ENCODE results near the gene CPNE1. TPM values are rescaled to one million over a fixed set of nuclear protein-coding genes. Genes with fewer than 3 reads are reported as not detected.
A peak's percentile ranks its signal among the peaks of the same experiment; 100 is the strongest.
"Not testable (repeated sequence)": the region's sequence is repeated elsewhere in the genome, so short reads cannot be mapped to it uniquely, and the experiment has no call there.

Gene CPNE1
- 121 and 122 TPM in 2 replicates for polyA plus RNA-seq (2013)

DNA sequence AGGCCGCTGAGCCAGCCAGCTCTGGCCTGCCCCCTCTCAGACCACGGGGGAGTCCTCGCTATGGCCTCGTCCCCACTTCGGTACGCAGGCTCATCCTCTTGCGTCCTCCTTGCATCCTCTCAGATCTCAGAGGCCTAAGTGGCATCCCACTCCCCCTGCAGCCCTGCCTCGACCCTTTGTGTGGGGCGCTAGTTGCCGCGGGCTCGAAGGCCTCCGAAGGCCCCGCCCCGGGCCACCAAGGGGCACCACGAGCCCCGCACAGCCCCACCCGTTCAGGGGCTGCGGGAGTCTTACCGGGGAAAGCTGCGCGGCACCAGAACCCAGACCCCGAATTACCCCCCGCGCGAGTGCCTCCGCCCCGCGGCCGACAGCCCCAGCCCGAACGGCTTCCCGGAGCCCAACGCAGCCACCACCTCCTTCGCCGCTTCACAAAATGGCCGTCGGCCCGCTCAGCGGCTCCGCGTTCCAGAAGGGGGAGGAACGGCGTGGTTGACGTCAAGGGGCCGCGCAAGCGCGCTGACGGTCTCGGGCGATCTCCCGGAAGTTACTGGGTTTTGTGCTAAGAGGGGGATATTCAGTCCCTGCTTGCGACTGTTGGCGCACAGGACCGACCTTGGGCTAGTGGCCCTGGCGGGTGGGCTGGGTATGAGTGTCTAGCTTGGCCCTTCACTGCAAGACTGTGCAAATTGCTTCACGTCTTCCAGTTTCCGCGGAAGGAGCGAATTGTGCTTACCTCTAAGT is at the start of gene CPNE1, which contains the start of gene RBM12:
TSS of gene CPNE1 (minus strand) at position 435 of the 741 bp plus-strand sequence. CDS start 31,977 bp downstream, outside the sequence.
TSS of gene RBM12 (minus strand) at position 435 of the 741 bp plus-strand sequence. CDS start 9,578 bp downstream, outside the sequence.
- H3K14ac ChIP-seq (ENCODE audit: low read length): peak within 1 kb of the TSS; percentile 99
- H3K27me3 ChIP-seq (ENCODE audit: insufficient read depth, low read length): no peaks in the 10 kb centered on the region
- peak within 1 kb of the TSS; percentile 91 for H4K91ac ChIP-seq (ENCODE audit: low read depth, low read length)
- peak within 1 kb of the TSS; percentile 99 for H4K8ac ChIP-seq (ENCODE audit: low read depth, low read length)
- peak within 1 kb of the TSS; percentile 91 for H2BK5ac ChIP-seq (ENCODE audit: low read depth, low read length, poor library complexity)
- H3K4ac ChIP-seq (ENCODE audit: low read depth, low read length): peak within 1 kb of the TSS; percentile 97
- DNase-seq: peak; percentile 96 to 98
- peak within 1 kb of the TSS; percentile 97 for H2AFZ ChIP-seq (ENCODE audit: insufficient read depth, low read length, poor library complexity)
- H4K12ac ChIP-seq (ENCODE audit: low read depth, low read length): peak within 1 kb of the TSS; percentile 100
- H3K23ac ChIP-seq (ENCODE audit: low read length): no peak within 1 kb of the TSS
- H2BK120ac ChIP-seq (ENCODE audit: insufficient read depth, low read length, poor library complexity): peak within 1 kb of the TSS; percentile 88
- peaks cover 11% of the 10 kb centered on the region for H3K79me1 ChIP-seq (ENCODE audit: low read length)
- peaks cover 17% of the 10 kb centered on the region for H3K79me2 ChIP-seq (ENCODE audit: control insufficient read depth, insufficient read depth, low read length, poor library complexity)
- no peaks in the 10 kb centered on the region for H3K9me3 ChIP-seq (ENCODE audit: insufficient read depth, low read depth, low read length)
- H3K18ac ChIP-seq (ENCODE audit: low read length): peak within 1 kb of the TSS; percentile 96
- H3K4me3 ChIP-seq (ENCODE audit: low read depth, low read length): peak within 1 kb of the TSS; percentile 94
- H3K4me2 ChIP-seq (ENCODE audit: low read length): peak within 1 kb of the TSS; percentile 91
- H3K4me1 ChIP-seq (ENCODE audit: control insufficient read depth in 1 of 2, insufficient read depth in 2 of 2, low read length in 2 of 2): peaks cover 4 to 5% of the 10 kb centered on the region in 2 experiments
- no CpG with 5 or more reads among the region's 61 CpGs for WGBS (ENCODE audit: extremely low coverage, insufficient coverage, insufficient read length)
- peak within 1 kb of the TSS; percentile 96 for H2AK5ac ChIP-seq (ENCODE audit: low read length)
- peak within 1 kb of the TSS; percentile 97 for H3K27ac ChIP-seq (ENCODE audit: low read depth, low read length)
- no peak within 1 kb of the TSS for H2BK12ac ChIP-seq (ENCODE audit: low read length)
- H3K36me3 ChIP-seq (ENCODE audit: control insufficient read depth in 1 of 2, insufficient read depth in 2 of 2, low read length in 2 of 2): peaks cover 6% of the 10 kb centered on the region in 2 experiments
- H3K9ac ChIP-seq (ENCODE audit: low read length): peak within 1 kb of the TSS; percentile 97

DNA sequence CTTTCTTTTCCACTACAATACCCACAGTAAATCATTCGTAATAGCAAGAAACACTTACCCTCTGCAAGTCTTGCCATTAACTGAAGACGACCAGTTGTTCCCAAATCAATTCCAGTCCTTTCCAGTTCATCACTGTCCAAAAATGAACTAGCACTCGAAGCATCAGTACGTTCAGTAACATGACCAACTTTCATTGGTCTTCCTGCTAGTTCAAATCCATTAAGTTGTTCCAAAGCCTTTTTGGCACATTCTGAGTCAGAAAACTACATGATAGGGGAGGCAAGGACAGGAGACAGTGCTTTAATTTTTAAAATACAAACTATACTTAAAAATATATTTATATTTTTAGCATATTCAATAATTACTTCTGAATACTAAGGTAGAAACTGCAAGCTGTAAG is 49.4 kb upstream of the CPNE1 start:
- H3K4me3 ChIP-seq (ENCODE audit: low read depth, low read length): no peak overlapping the region
- H3K27me3 ChIP-seq (ENCODE audit: insufficient read depth, low read length): no peaks in the 10 kb centered on the region
- no peak overlapping the region for H3K27ac ChIP-seq (ENCODE audit: low read depth, low read length)
- H2BK12ac ChIP-seq (ENCODE audit: low read length): no peak overlapping the region
- H3K79me1 ChIP-seq (ENCODE audit: low read length): no peaks in the 10 kb centered on the region
- H2AFZ ChIP-seq (ENCODE audit: insufficient read depth, low read length, poor library complexity): no peak overlapping the region
- H4K12ac ChIP-seq (ENCODE audit: low read depth, low read length): no peak overlapping the region
- H2AK5ac ChIP-seq (ENCODE audit: low read length): no peak overlapping the region
- no peaks in the 10 kb centered on the region for H3K4me1 ChIP-seq (ENCODE audit: control insufficient read depth in 1 of 2, insufficient read depth in 2 of 2, low read length in 2 of 2)
- no peak overlapping the region for H3K4me2 ChIP-seq (ENCODE audit: low read length)
- H3K4ac ChIP-seq (ENCODE audit: low read depth, low read length): no peak overlapping the region
- H3K79me2 ChIP-seq (ENCODE audit: control insufficient read depth, insufficient read depth, low read length, poor library complexity): peaks cover under 1% of the 10 kb centered on the region
- no peak overlapping the region for H4K91ac ChIP-seq (ENCODE audit: low read depth, low read length)
- no peak for DNase-seq
- no peak overlapping the region for H2BK120ac ChIP-seq (ENCODE audit: insufficient read depth, low read length, poor library complexity)
- no CpG with 5 or more reads among the region's 4 CpGs for WGBS (ENCODE audit: extremely low coverage, insufficient coverage, insufficient read length)
- H3K14ac ChIP-seq (ENCODE audit: low read length): no peak overlapping the region
- no peaks in the 10 kb centered on the region for H3K9me3 ChIP-seq (ENCODE audit: insufficient read depth, low read depth, low read length)
- no peak overlapping the region for H3K18ac ChIP-seq (ENCODE audit: low read length)
- H3K36me3 ChIP-seq (ENCODE audit: control insufficient read depth in 1 of 2, insufficient read depth in 2 of 2, low read length in 2 of 2): peaks cover 44 to 58% of the 10 kb centered on the region in 2 experiments
- H3K9ac ChIP-seq (ENCODE audit: low read length): no peak overlapping the region
- H4K8ac ChIP-seq (ENCODE audit: low read depth, low read length): no peak overlapping the region
- H3K23ac ChIP-seq (ENCODE audit: low read length): no peak overlapping the region
- H2BK5ac ChIP-seq (ENCODE audit: low read depth, low read length, poor library complexity): no peak overlapping the region

DNA sequence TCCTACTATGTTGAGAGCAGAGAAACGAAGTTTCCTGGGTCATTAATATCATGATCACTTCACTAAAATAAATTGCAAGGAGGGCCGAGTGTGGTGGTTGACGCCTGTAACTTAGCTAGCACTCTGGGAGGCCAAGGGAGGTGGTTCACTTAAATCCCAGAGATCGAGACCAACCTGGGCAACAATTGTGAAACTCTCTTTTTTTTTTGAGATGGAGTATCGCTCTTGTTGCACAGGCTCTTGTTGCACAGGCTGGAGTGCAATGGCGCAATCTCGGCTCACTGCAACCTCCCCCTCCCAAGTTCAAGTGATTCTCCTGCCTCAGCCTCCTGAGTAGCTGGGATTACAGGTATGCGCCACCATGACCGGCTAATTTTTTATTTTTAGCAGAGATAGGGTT is 48.4 kb upstream of the CPNE1 start:
- H3K9me3 ChIP-seq (ENCODE audit: insufficient read depth, low read depth, low read length); H3K79me1 ChIP-seq (ENCODE audit: low read length); H2BK5ac ChIP-seq (ENCODE audit: low read depth, low read length, poor library complexity); H3K79me2 ChIP-seq (ENCODE audit: control insufficient read depth, insufficient read depth, low read length, poor library complexity); H3K23ac ChIP-seq (ENCODE audit: low read length); H3K14ac ChIP-seq (ENCODE audit: low read length); H4K12ac ChIP-seq (ENCODE audit: low read depth, low read length); H3K18ac ChIP-seq (ENCODE audit: low read length); H4K91ac ChIP-seq (ENCODE audit: low read depth, low read length); H3K9ac ChIP-seq (ENCODE audit: low read length); H2AK5ac ChIP-seq (ENCODE audit: low read length); H3K4me1 ChIP-seq (ENCODE audit: control insufficient read depth in 1 of 2, insufficient read depth in 2 of 2, low read length in 2 of 2); DNase-seq; H3K4me3 ChIP-seq (ENCODE audit: low read depth, low read length); H2BK12ac ChIP-seq (ENCODE audit: low read length); H3K4me2 ChIP-seq (ENCODE audit: low read length); H3K27me3 ChIP-seq (ENCODE audit: insufficient read depth, low read length); H4K8ac ChIP-seq (ENCODE audit: low read depth, low read length); H2AFZ ChIP-seq (ENCODE audit: insufficient read depth, low read length, poor library complexity); H2BK120ac ChIP-seq (ENCODE audit: insufficient read depth, low read length, poor library complexity); H3K4ac ChIP-seq (ENCODE audit: low read depth, low read length); H3K27ac ChIP-seq (ENCODE audit: low read depth, low read length): not testable (repeated sequence)
- no CpG with 5 or more reads among the region's 9 CpGs for WGBS (ENCODE audit: extremely low coverage, insufficient coverage, insufficient read length)
- H3K36me3 ChIP-seq (ENCODE audit: control insufficient read depth in 1 of 2, insufficient read depth in 2 of 2, low read length in 2 of 2): peaks cover 37 to 49% of the 10 kb centered on the region in 2 experiments

DNA sequence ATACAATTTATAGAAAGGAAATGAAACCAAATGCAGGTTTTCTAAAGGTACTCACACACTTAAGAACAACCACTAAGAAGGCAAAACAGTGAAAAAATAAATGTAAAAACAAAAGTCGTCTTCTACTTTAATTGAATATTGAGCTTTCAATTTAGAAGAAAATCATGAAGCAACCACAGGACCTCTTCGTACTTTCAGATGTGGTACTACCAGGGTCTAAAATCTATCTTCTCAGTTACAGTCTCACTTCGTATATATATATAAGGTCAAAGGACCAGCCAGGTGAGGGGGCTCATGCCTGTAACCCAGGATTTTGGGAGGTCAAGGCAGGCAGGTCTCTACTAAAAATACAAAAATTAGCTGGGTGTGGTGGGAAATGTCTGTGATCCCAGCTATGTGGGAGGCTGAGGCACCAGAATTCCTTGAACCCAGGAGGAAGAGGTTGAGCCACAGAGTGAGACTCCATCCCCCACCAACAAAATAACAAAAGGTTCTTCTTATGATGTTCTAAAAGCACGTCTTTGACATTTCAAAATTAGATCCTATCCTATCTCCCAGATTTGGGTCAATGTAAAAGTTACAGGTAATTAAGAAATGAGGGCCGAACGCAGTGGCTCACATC is 47.0 kb upstream of the CPNE1 start:
- Histone ChIP-seq H3K79me1 (ENCODE audit: low read length) (no peaks in the 10 kb centered on the region), H2BK5ac (ENCODE audit: low read depth, low read length, poor library complexity) (peak overlapping the region; percentile 31)
- DNase-seq: no peak

More for the DNA sequence above, 47.0 kb upstream of the CPNE1 start:
- no peaks in the 10 kb centered on the region for H3K27me3 ChIP-seq (ENCODE audit: insufficient read depth, low read length)
- H3K4me1 ChIP-seq (ENCODE audit: control insufficient read depth in 1 of 2, insufficient read depth in 2 of 2, low read length in 2 of 2): no peaks in the 10 kb centered on the region
- no peaks in the 10 kb centered on the region for H3K79me2 ChIP-seq (ENCODE audit: control insufficient read depth, insufficient read depth, low read length, poor library complexity)
- no CpG with 5 or more reads among the region's 6 CpGs for WGBS (ENCODE audit: extremely low coverage, insufficient coverage, insufficient read length)
- no peak overlapping the region for H3K14ac ChIP-seq (ENCODE audit: low read length)
- no peak overlapping the region for H3K27ac ChIP-seq (ENCODE audit: low read depth, low read length)
- H4K12ac ChIP-seq (ENCODE audit: low read depth, low read length): no peak overlapping the region
- H3K4me2 ChIP-seq (ENCODE audit: low read length): no peak overlapping the region
- H2BK120ac ChIP-seq (ENCODE audit: insufficient read depth, low read length, poor library complexity): no peak overlapping the region
- H3K9me3 ChIP-seq (ENCODE audit: insufficient read depth, low read depth, low read length): no peaks in the 10 kb centered on the region
- no peak overlapping the region for H3K23ac ChIP-seq (ENCODE audit: low read length)
- H3K18ac ChIP-seq (ENCODE audit: low read length): no peak overlapping the region
- H4K8ac ChIP-seq (ENCODE audit: low read depth, low read length): no peak overlapping the region
- H3K4ac ChIP-seq (ENCODE audit: low read depth, low read length): peak overlapping the region; percentile 55
- no peak overlapping the region for H3K9ac ChIP-seq (ENCODE audit: low read length)
- no peak overlapping the region for H4K91ac ChIP-seq (ENCODE audit: low read depth, low read length)
- H2BK12ac ChIP-seq (ENCODE audit: low read length): no peak overlapping the region
- no peak overlapping the region for H3K4me3 ChIP-seq (ENCODE audit: low read depth, low read length)
- no peak overlapping the region for H2AK5ac ChIP-seq (ENCODE audit: low read length)
- H3K36me3 ChIP-seq (ENCODE audit: control insufficient read depth in 1 of 2, insufficient read depth in 2 of 2, low read length in 2 of 2): peaks cover 29 to 43% of the 10 kb centered on the region in 2 experiments
- H2AFZ ChIP-seq (ENCODE audit: insufficient read depth, low read length, poor library complexity): no peak overlapping the region

All from trophoblast cell (in vitro differentiated cells and primary cell).